Stimulated activated naive CD8-positive, alpha-beta T cell treated with anti-CD3 and anti-CD28 coated beads, Interleukin-15, amount 100 ng/mL, for 72 hours (primary cell): ENCODE results near the gene VENTX.
A peak's percentile ranks its signal among the peaks of the same experiment; 100 is the strongest.

Experiments used
- ATAC-seq: fragments of 150-1000 bp; cut with Tn5 transposase; 2 replicates; pipeline ENCODE4 v1.10.0; 2021; ENCODE audit warnings: mild to moderate bottlenecking, moderate library complexity
- DNase-seq, 2 donors: peaks; one replicate each; pipeline ENCODE4 v3.0.0; 2021 to 2022
- H3K27ac Mint-ChIP-seq, 2 donors: one replicate each; pipeline ENCODE4 v1.8.0; 2022; ENCODE audit warnings: mild to moderate bottlenecking in 2 of 2, mixed read lengths in 2 of 2, moderate library complexity in 2 of 2
- H3K27me3 Mint-ChIP-seq: one replicate; pipeline ENCODE4 v1.8.0; 2022; ENCODE audit warnings: mixed read lengths
- H3K4me1 Mint-ChIP-seq: one replicate; pipeline ENCODE4 v1.8.0; 2022; ENCODE audit warnings: mild to moderate bottlenecking, mixed read lengths
- H3K4me3 Mint-ChIP-seq, 2 donors: one replicate each; pipeline ENCODE4 v1.8.0; 2022; ENCODE audit warnings: mild to moderate bottlenecking in 2 of 2, mixed read lengths in 2 of 2, moderate library complexity in 1 of 2
- H3K9me3 Mint-ChIP-seq, 2 donors: one replicate each; pipeline ENCODE4 v1.8.0; 2022; ENCODE audit warnings: mixed read lengths in 2 of 2

VENTX gene

GRCh38 chr10:133251388-133252222, 13.9 kb downstream of the VENTX start:
- Mint-ChIP-seq H3K4me3 (no peak overlapping the region), H3K27me3 (peaks cover 15% of the 10 kb centered on the region), H3K9me3 (no peaks in the 10 kb centered on the region), H3K4me1 (no peaks in the 10 kb centered on the region), H3K27ac (no peak overlapping the region)
- DNase-seq (no peak), ATAC-seq (peak; percentile 22)

GRCh38 chr10:133252223-133252552, 14.5 kb downstream of the VENTX start:
- no peaks in the 10 kb centered on the region for H3K9me3 Mint-ChIP-seq

GRCh38 chr10:133253361-133253955, 15.8 kb downstream of the VENTX start:
- Mint-ChIP-seq H3K9me3 (no peaks in the 10 kb centered on the region), H3K4me3 (no peak overlapping the region)
- ATAC-seq = no peak

More at GRCh38 chr10:133252223-133252552, 14.5 kb downstream of the VENTX start:
- Mint-ChIP-seq H3K4me3 (no peak overlapping the region), H3K4me1 (peaks cover 2% of the 10 kb centered on the region), H3K27ac (no peak overlapping the region), H3K27me3 (peaks cover 12% of the 10 kb centered on the region)
- no peak for DNase-seq
- ATAC-seq = peak; percentile 67

GRCh38 chr10:133254421-133255120, 16.9 kb downstream of the VENTX start:
- no peaks in the 10 kb centered on the region for H3K9me3 Mint-ChIP-seq
- H3K4me1 Mint-ChIP-seq = peaks cover 26% of the 10 kb centered on the region
- no peak for DNase-seq
- H3K27ac Mint-ChIP-seq = no peak overlapping the region
- ATAC-seq = no peak
- peaks cover 8% of the 10 kb centered on the region for H3K27me3 Mint-ChIP-seq
- H3K4me3 Mint-ChIP-seq = no peak overlapping the region

More at GRCh38 chr10:133253361-133253955, 15.8 kb downstream of the VENTX start:
- Mint-ChIP-seq H3K4me1 (peaks cover 15% of the 10 kb centered on the region), H3K27ac (no peak overlapping the region), H3K27me3 (peaks cover 8% of the 10 kb centered on the region)
- DNase-seq = no peak

GRCh38 chr10:133255323-133255722, 17.7 kb downstream of the VENTX start:
- ATAC-seq = no peak
- DNase-seq = no peak
- Mint-ChIP-seq H3K27me3 (peaks cover 4% of the 10 kb centered on the region), H3K27ac (no peak overlapping the region), H3K9me3 (no peaks in the 10 kb centered on the region), H3K4me1 (peaks cover 33% of the 10 kb centered on the region), H3K4me3 (no peak overlapping the region)

- Mint-ChIP-seq H3K4me3 (peak overlapping the region; percentile 74 to 77), H3K9me3 (no peaks in the 10 kb centered on the region), H3K27ac (peak overlapping the region in 1 of 2 donors; percentile 73), H3K27me3 (no peaks in the 10 kb centered on the region), H3K4me1 (peaks cover 50% of the 10 kb centered on the region)
- no peak for ATAC-seq
- DNase-seq = peak in 1 of 2 donors; percentile 35
These were observed 19.9 kb downstream of the VENTX start for GRCh38 chr10:133257489-133258065.

- no peaks in the 10 kb centered on the region for H3K27me3 Mint-ChIP-seq
- DNase-seq (peak; percentile 50 to 55), ATAC-seq (peak; percentile 13)
- no peaks in the 10 kb centered on the region for H3K9me3 Mint-ChIP-seq
- peak overlapping the region; percentile 35 to 77 for H3K4me3 Mint-ChIP-seq
- peaks cover 57% of the 10 kb centered on the region for H3K4me1 Mint-ChIP-seq
- H3K27ac Mint-ChIP-seq = peak overlapping the region in 1 of 2 donors; percentile 67
These were observed 20.6 kb downstream of the VENTX start for GRCh38 chr10:133258066-133258817.

GRCh38 chr10:133258818-133259601, 21.4 kb downstream of the VENTX start:
- ATAC-seq (peak; percentile 64), DNase-seq (peak; percentile 45 to 88)
- peak overlapping the region; percentile 54 to 76 for H3K4me3 Mint-ChIP-seq
- no peaks in the 10 kb centered on the region for H3K27me3 Mint-ChIP-seq
- peak overlapping the region in 1 of 2 donors; percentile 79 for H3K27ac Mint-ChIP-seq
- peaks cover 65% of the 10 kb centered on the region for H3K4me1 Mint-ChIP-seq
- no peaks in the 10 kb centered on the region for H3K9me3 Mint-ChIP-seq

GRCh38 chr10:133259602-133259989, 21.9 kb downstream of the VENTX start:
- H3K4me3 Mint-ChIP-seq = peak overlapping the region; percentile 54 to 76
- DNase-seq (no peak), ATAC-seq (no peak)
- H3K27me3 Mint-ChIP-seq = no peaks in the 10 kb centered on the region
- H3K4me1 Mint-ChIP-seq = peaks cover 70% of the 10 kb centered on the region
- no peak overlapping the region for H3K27ac Mint-ChIP-seq
- no peaks in the 10 kb centered on the region for H3K9me3 Mint-ChIP-seq

- ATAC-seq (peak; percentile 78), DNase-seq (peak; percentile 85 to 86)
- Mint-ChIP-seq H3K9me3 (no peaks in the 10 kb centered on the region), H3K4me1 (peaks cover 85% of the 10 kb centered on the region), H3K27me3 (no peaks in the 10 kb centered on the region), H3K27ac (peak overlapping the region; percentile 42 to 78), H3K4me3 (peak overlapping the region; percentile 86 to 91)
These were observed 23.5 kb downstream of the VENTX start for GRCh38 chr10:133260895-133261725.

GRCh38 chr10:133261726-133262325, 24.2 kb downstream of the VENTX start:
- peak; percentile 56 for ATAC-seq
- peak overlapping the region; percentile 86 to 91 for H3K4me3 Mint-ChIP-seq
- no peaks in the 10 kb centered on the region for H3K9me3 Mint-ChIP-seq
- H3K4me1 Mint-ChIP-seq = peaks cover 85% of the 10 kb centered on the region
- no peaks in the 10 kb centered on the region for H3K27me3 Mint-ChIP-seq
- peak; percentile 80 to 81 for DNase-seq
- no peak overlapping the region for H3K27ac Mint-ChIP-seq

GRCh38 chr10:133262696-133263095, 25.0 kb downstream of the VENTX start:
- Mint-ChIP-seq H3K9me3 (no peaks in the 10 kb centered on the region), H3K27ac (no peak overlapping the region), H3K4me3 (no peak overlapping the region), H3K4me1 (peaks cover 78% of the 10 kb centered on the region), H3K27me3 (no peaks in the 10 kb centered on the region)
- DNase-seq = no peak
- no peak for ATAC-seq

- no peaks in the 10 kb centered on the region for H3K9me3 Mint-ChIP-seq
- H3K27me3 Mint-ChIP-seq = no peaks in the 10 kb centered on the region
- H3K4me3 Mint-ChIP-seq = no peak overlapping the region
- peaks cover 69% of the 10 kb centered on the region for H3K4me1 Mint-ChIP-seq
- ATAC-seq (no peak), DNase-seq (no peak)
- peak overlapping the region in 1 of 2 donors; percentile 84 for H3K27ac Mint-ChIP-seq
These were observed 26.0 kb downstream of the VENTX start for GRCh38 chr10:133263674-133264073.
